ENCODE data around the gene PAX5.
A peak's percentile ranks its signal among the peaks of the same experiment; 100 is the strongest.

The PAX5 gene

GRCh38 chr9:37025071-37025822, 8.8 kb downstream of the PAX5 start:
- DNase-seq (ENCODE audit: low read depth in 3 of 3) = no peak

- no peak for DNase-seq (ENCODE audit: low read depth in 3 of 3)
Observed at GRCh38 chr9:37017546-37017945, 16.5 kb downstream of the PAX5 start.

- DNase-seq (ENCODE audit: low read depth in 3 of 3) = no peak
Observed at GRCh38 chr9:37011530-37011929, 22.5 kb downstream of the PAX5 start.

GRCh38 chr9:37010976-37011375, 23.1 kb downstream of the PAX5 start:
- DNase-seq (ENCODE audit: low read depth in 3 of 3) = no peak

GRCh38 chr9:37010180-37010579, 23.9 kb downstream of the PAX5 start:
- DNase-seq (ENCODE audit: low read depth in 3 of 3) = no peak

- DNase-seq (ENCODE audit: low read depth in 3 of 3) = no peak
Observed at GRCh38 chr9:37007295-37007694, 26.8 kb downstream of the PAX5 start.

GRCh38 chr9:37005517-37006140, 28.4 kb downstream of the PAX5 start:
- DNase-seq (ENCODE audit: low read depth in 3 of 3) = no peak

- no peak for DNase-seq (ENCODE audit: low read depth in 3 of 3)
Observed at GRCh38 chr9:37004424-37004935, 29.6 kb downstream of the PAX5 start.

GRCh38 chr9:37002413-37003217, 31.5 kb downstream of the PAX5 start:
- DNase-seq (ENCODE audit: low read depth in 3 of 3) = no peak

- DNase-seq (ENCODE audit: low read depth in 3 of 3) = no peak
Observed at GRCh38 chr9:37002036-37002412, 32.0 kb downstream of the PAX5 start.

- DNase-seq (ENCODE audit: low read depth in 3 of 3) = no peak
Observed at GRCh38 chr9:37001459-37001858, 32.6 kb downstream of the PAX5 start.

GRCh38 chr9:36999728-37000333, 34.2 kb downstream of the PAX5 start:
- no peak for DNase-seq (ENCODE audit: low read depth in 3 of 3)

GRCh38 chr9:36997414-36997813, 36.7 kb downstream of the PAX5 start:
- no peak for DNase-seq (ENCODE audit: low read depth in 3 of 3)

- no peak for DNase-seq (ENCODE audit: low read depth in 3 of 3)
Observed at GRCh38 chr9:36996706-36997086, 37.4 kb downstream of the PAX5 start.

- DNase-seq (ENCODE audit: low read depth in 3 of 3) = peak; percentile 31 to 51 (median 43)
Observed at GRCh38 chr9:36995927-36996705, 38.0 kb downstream of the PAX5 start.

GRCh38 chr9:36993933-36994764, 39.9 kb downstream of the PAX5 start:
- no peak for DNase-seq (ENCODE audit: low read depth in 3 of 3)

- no peak for DNase-seq (ENCODE audit: low read depth in 3 of 3)
Observed at GRCh38 chr9:36992501-36993316, 41.4 kb downstream of the PAX5 start.

GRCh38 chr9:36991516-36992134, 42.4 kb downstream of the PAX5 start:
- no peak for DNase-seq (ENCODE audit: low read depth in 3 of 3)

- DNase-seq (ENCODE audit: low read depth in 3 of 3) = no peak
Observed at GRCh38 chr9:36988848-36989247, 45.2 kb downstream of the PAX5 start.

Data from stimulated activated CD4-positive, alpha-beta T cell treated with anti-CD3 and anti-CD28 coated beads, TNF-alpha, amount 100 ng/mL, for 4 hours (primary cell).